Putamen (tissue), 1 donor: ENCODE measurements around the gene BEX4.
"Not testable (repeated sequence)": the region's sequence is repeated elsewhere in the genome, so short reads cannot be mapped to it uniquely, and the experiment has no call there.

ENCODE experiments used
- DNase-seq: peaks from one replicate; pipeline ENCODE4 v3.0.0-alpha.2; 2016; ENCODE audit warnings: low spot score

The BEX4 gene, protein sequence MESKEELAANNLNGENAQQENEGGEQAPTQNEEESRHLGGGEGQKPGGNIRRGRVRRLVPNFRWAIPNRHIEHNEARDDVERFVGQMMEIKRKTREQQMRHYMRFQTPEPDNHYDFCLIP

DNA sequence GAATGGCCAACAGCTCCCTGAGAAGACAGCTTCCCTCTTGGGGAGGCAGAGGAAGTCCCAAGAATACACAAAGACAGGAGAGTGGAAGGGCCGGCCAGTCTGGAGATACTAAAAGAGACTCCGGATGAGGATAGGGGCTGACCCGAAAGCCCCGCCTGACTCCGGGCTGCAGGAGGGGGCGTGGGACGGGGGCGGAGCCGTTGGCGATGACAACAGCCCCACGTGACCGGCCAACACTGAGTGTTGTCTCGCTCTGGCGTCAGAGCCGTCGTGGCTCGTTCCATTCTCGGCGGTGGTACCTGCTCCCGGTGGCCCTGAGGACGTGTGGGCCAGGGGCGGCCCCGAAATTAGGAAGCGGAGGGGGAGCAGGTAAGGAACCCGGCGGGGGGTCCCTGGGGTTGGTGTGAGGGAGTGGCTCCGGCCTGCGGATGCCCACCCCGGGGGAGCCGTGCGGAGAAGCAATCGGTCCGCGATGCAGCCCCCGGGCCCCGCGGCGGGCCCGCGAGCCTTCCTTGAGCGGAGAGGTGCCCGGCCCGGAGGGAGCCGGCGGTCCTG is at the start of gene BEX4:
Gene BEX4, plus strand, starts transcription at position 239 of the 555 bp plus-strand sequence. CDS start 1,046 bp downstream, outside the sequence.
- peak; percentile 86 for DNase-seq

- no peak for DNase-seq
These were observed 44.7 kb upstream of the BEX4 start for GRCh38 chrX:103170216-103170615.

- DNase-seq = no peak
These were observed 43.6 kb upstream of the BEX4 start for GRCh38 chrX:103171353-103171752.

DNA sequence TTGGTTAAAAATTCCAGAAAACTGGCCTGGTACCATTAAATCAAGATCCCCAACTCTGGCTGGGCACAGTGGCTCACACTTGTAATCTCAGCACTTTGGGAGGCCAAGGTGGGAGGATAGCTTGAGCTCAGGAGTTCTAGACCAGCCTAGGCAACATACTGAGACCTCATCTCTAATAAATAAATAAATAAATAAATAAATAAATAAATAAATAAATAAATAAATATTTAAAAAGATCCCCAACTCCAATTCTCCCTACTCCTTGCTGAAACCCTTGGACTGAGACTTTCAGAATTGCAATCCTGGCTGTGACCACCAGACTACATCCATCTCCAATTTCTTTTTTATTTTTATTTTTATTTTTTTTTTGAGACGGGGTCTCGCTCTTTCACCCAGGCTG is 39.7 kb upstream of the BEX4 start:
- not testable (repeated sequence) for DNase-seq

DNA sequence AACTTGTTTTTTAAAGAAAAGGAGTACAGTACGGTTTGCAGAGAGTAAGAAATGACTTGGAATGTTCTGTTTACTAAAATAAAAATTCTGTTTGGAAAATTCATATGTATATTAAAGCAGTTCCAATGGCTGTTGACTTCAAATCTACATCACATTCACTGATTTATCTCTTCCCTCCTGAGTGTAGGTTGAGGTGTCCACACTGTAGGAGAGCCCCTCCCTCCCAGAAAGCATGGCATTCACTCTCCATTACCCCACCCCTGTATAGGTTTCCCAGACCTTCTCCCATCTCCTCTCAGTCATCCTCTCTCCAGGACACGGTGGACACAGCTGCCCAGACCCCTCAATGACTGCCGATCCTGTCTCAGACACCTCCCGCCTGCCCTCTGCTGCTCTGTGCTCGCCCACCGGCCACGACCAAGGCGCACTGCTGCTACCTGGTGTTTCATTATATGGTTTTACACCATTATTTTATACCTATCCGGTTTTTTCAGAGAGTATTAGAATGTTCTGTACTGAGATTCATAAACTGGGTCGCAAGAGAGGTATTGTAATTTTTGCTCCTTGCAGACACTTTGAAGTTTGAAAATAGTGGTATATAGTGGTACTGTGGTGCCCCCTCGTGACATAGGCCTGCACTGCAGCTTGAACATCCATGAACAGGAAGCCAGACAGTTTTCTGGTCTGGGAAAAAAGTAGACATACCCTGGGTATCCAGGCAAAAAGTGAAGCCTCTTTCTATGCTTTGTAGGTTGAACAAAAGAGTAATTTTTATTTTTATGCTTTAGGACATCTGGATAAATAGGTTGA is 38.8 kb upstream of the BEX4 start:
- DNase-seq = peak; percentile 29

- no peak for DNase-seq
These were observed 37.4 kb upstream of the BEX4 start for GRCh38 chrX:103177556-103177955.

DNA sequence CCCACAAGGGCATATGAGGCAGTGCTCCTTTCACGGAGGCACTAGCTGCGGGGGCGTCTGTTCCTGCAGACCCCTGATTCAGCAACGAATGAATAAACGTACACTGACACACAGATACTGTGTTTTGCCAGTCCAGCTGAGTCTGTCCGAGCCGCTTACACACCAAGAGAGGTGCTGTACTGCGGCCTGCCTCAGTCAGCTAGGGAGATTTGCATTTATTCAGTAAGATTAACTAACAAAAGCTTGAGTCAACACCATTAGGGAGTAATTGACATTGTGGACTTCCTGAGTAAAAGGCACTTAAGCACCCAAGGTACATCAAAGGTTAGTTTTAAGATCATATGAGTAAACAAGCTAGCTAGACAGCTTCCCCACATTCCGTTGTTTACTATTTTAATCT is 31.0 kb upstream of the BEX4 start:
- DNase-seq = no peak

DNA sequence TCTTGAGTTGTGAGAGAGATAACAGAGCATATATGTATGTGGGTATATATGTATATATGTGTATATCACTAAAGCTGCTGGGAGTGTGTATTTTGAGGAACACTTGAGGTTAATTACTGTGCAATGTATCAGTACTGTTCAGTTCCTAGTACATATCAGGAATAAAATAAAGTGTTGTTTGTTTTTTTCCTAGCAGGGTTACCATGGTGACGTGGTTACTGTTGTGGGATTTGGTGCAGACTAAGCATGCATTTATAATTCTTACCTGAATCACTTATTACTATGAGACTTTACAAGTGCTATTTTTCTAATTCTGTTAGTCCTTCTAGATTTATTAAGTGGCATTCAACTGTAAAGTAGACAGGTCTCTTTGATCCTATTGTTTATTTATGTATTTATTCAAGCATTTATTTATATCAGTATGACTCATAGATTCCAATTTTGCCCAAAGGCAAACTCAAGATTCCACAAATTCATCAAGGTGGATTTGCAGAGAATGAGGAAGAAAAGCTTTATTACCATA is 26.9 kb upstream of the BEX4 start:
- no peak for DNase-seq

DNA sequence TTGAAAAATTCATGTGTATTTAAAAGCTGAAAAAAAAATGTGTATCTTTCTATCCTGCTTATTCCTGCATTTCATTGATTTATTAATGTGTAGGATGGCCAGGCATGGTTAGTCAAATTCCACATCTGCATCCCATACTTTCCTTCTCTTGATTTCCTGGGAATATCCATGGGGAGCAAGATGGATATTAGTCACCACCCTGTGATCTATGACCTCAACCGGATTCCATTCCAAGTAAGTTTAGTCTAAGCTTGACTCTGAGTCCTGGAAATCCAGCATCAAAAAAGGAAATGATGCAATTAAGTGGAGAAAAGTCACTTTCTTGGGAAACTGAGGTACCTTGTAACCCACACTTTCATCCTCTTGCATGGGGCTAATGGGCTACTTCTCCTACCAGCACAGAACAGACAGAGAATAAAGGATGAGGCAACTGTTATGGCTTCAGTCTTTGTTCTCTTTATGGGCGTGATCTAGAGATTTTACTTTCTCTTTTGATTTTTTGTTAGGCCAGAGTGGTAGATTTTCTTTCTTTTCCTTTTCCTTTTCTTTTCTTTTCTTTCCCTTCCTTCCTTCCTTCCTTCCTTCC is 17.1 kb upstream of the BEX4 start:
- DNase-seq = no peak

DNA sequence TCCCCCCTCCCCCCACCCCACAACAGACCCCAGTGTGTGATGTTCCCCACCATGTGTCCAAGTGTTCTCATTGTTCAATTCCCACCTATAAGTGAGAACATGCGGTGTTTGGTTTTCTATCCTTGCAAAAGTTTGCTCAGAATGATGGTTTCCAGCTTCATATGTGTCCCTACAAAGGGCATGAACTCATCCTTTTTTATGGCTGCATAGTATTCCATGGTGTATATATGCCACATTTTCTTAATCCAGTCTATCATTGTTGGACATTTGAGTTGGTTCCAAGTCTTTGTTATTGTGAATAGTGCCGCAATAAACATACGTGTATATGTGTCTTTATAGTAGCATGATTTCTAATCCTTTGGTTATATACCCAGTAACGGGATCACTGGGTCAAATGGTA is 16.2 kb upstream of the BEX4 start:
- DNase-seq = not testable (repeated sequence)

GRCh38 chrX:103201041-103201440 is 13.9 kb upstream of the BEX4 start:
- no peak for DNase-seq

DNA sequence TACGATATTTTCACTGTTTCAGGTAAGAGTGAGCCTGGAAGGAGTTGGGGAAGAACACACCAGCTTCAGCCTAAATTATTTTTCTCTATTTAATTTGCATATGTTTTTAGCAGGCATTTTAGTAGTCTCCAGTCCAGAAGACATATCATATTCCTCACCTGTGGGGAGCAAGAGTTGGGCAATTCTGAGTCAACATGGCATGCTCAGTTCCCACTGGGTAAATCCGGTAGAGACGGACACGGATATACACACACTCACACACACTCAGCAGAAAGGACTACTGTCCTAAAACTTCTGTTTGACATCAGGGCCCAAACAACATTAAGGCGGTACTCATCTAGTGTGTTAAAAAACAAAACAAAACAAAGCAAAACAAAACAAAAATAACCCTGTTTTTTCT is 4.9 kb upstream of the BEX4 start:
- no peak for DNase-seq

DNA sequence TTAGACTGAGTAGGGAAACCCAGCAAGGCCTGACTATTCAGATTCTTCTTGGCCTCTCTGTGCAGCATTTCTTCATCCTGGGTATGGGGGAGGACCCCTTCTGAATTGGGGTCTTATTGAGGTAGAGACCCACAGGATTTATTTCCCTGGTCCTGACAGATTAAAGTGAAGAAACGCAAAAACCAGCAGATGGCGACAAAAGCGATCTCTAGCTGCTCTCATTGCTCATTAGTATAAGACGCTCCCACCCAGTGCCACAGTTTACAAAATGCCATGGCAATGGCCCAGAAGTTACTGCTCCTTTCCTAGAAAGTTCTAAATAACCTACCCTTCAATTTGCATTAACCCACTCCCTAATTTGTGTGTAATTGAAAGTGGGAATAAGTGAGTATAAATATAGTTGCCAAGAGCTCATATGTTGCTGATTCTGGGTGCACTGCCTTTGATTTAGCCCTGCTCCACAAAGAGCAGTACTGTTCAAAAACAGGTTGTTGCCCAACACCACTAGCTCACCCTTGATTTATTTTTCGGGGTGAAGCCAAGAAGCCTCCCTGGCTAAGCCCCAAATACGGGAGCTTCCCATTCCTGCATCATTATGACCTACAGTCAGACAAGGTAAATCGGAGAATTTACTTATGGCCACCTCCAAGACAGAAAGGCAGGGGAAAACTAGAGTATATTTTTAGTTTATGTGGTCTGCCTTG is 3.7 kb upstream of the BEX4 start:
- DNase-seq = peak; percentile 26

GRCh38 chrX:103212749-103213457 is 2.0 kb upstream of the BEX4 start:
- peak; percentile 30 for DNase-seq

GRCh38 chrX:103215425-103215991 is 600 bp downstream of the BEX4 start:
- peak; percentile 34 for DNase-seq

- DNase-seq = no peak
These were observed 5.8 kb downstream of the BEX4 start for GRCh38 chrX:103220511-103221323.

GRCh38 chrX:103225918-103226317 is 11.0 kb downstream of the BEX4 start:
- DNase-seq = not testable (repeated sequence)

- DNase-seq = no peak
These were observed 18.4 kb downstream of the BEX4 start for GRCh38 chrX:103233263-103233662.

GRCh38 chrX:103234869-103235268 is 20.0 kb downstream of the BEX4 start:
- no peak for DNase-seq

- not testable (repeated sequence) for DNase-seq
These were observed 20.7 kb downstream of the BEX4 start for GRCh38 chrX:103235608-103236007.
